PC-9 (cell line): ENCODE measurements around the gene ALKBH5.

Experiments
- EZH2 ChIP-seq: fragments of 200-600 bp; sonication (generic); IDR thresholded peaks from 2 replicates; pipeline ENCODE4 v1.8.0; 2017; ENCODE audit warnings: antibody characterized with exemption, low read depth
- TF ChIP-seq, protein P1 (sequence below): fragments of 200-600 bp; sonication (generic); conservative IDR thresholded peaks from 2 replicates; pipeline ENCODE4 v1.6.1; 2017; ENCODE audit warnings: mixed run types, antibody characterized with exemption, mild to moderate bottlenecking, moderate library complexity

DNA sequence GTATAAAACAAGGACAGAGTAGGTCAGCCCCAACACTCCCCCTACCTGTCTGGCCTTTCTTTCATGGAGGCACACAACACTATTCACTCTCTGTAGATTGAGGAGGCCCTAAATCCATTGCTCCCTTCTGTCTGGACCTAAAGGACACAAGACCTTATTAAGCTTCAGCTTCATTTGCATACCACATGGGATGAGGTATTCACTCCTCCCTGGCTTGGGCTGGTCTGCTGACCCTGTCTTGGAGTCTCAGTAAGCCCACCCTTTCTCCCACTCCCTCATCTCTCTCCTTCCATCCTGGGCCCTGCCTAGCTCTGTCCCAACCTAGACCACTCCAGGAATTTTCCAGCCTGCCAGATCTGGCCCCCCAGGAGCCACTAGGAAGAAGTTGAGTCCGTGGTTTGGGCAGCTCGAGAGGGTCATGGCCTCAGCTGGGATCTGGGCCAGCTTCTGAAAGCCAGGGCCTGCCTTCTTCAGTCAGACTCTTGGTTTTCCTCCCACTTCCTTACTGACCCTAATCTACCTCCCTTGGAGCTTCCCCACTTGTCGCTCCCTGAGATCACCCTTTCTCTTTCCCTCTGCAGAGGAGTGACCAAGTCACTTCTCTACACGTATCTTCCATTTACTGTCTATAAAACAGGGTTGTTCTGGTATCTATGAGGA, 35.3 kb downstream of the ALKBH5 start:
- TF ChIP-seq, protein P1, sequence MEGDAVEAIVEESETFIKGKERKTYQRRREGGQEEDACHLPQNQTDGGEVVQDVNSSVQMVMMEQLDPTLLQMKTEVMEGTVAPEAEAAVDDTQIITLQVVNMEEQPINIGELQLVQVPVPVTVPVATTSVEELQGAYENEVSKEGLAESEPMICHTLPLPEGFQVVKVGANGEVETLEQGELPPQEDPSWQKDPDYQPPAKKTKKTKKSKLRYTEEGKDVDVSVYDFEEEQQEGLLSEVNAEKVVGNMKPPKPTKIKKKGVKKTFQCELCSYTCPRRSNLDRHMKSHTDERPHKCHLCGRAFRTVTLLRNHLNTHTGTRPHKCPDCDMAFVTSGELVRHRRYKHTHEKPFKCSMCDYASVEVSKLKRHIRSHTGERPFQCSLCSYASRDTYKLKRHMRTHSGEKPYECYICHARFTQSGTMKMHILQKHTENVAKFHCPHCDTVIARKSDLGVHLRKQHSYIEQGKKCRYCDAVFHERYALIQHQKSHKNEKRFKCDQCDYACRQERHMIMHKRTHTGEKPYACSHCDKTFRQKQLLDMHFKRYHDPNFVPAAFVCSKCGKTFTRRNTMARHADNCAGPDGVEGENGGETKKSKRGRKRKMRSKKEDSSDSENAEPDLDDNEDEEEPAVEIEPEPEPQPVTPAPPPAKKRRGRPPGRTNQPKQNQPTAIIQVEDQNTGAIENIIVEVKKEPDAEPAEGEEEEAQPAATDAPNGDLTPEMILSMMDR = no peak
- TF ChIP-seq EZH2 = no peak
